ENCODE data around the gene DKK2.

Gene DKK2

DNA sequence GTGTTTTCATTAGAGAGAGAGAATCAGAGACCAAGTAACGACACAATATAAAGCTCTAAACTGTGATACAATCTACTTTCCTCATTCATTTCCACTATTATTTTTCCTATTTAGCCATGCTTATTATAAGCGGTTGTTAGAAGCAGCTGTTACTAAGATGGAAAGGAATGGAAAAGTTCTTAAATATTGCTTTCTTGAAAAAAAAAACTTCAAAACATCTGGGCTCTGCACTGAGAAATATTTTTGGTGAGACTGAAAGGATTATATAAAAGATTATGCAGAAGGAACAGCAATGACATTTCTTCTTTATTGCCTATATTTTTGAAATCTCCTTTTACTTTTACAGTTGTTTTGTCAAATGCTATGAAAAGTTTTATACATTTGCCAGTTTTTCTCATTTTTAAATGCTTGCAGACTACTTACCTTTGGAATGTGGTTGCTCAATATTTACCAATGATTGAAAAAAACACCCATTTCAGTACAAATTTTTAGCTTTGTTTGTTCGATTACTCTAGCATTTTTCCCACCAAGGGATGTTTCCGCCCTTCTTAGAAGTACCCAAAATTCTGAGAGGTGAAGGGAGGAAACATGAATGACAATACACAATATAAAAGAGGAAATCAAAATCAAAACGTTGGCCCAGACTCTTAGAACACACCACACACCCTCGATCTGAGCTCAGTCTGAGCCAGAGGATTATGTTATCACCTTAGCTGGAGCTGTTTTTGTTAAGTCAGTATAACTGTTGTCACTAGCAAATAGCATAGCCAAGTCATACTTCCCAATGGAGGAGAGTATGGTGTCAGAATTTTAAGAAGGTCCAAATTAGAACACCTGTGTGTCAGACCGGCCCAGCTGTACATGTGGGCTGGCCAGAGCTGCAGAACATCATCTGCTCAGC lies 18.4 kb downstream of the DKK2 start:
- DNase-seq (ENCODE audit: low read depth) = no peak

- no peak for DNase-seq (ENCODE audit: low read depth)
Measured at GRCh38 chr4:107011312-107011711, 24.8 kb downstream of the DKK2 start.

DNA sequence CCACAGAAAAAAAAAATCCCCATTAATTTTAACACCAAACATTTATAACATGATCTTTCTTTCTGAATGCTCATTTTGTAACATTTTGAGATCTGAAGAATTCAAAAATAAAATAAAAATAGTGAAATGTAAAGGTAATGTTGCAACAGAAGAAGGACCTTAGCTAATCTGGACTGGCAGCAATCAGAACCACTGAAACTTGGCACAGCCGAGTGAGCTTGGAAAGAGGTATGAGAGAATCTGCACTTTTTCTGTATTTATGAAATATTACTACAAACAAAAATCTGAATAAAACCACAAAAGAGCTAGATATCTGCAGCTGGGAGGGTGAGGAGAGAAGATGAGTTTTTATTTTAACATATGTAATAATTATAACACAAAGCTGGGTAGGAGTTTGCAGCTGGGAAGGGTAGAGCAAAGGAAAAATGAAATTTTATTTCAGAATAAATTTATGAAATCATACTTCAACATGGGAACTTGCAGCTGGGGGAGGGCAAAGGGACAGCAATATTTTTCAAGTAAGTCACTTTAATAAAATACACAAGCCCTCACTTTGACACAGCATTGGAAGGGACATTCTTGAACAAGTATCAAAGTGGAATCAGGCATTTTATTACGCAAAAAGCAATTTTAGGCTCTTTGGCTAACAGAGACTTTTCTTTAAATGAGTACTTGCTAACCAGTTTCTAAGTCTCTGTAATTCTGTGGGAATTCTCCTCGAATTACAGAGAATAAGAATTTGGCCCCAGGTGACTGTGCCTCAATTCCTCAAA lies 26.7 kb downstream of the DKK2 start:
- no peak for DNase-seq (ENCODE audit: low read depth)

DNA sequence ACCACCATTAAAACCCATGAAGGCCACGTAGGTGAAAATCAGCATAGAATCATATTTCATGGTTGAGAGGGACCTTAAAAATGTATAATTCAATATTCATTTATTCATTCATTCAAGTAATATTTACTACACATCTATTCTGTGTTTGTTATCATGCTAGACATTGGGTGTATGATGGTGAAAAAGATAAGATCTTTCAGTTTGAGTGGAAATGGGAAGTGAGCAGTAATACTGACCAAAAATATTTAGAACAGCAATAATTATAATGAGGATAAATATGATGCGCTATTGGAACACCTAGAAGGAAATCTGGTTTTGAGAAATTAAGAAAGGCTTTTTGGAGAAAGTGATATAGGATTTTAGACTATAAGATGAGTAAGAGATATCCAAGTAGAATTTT lies 28.0 kb downstream of the DKK2 start:
- DNase-seq (ENCODE audit: low read depth) = no peak

DNA sequence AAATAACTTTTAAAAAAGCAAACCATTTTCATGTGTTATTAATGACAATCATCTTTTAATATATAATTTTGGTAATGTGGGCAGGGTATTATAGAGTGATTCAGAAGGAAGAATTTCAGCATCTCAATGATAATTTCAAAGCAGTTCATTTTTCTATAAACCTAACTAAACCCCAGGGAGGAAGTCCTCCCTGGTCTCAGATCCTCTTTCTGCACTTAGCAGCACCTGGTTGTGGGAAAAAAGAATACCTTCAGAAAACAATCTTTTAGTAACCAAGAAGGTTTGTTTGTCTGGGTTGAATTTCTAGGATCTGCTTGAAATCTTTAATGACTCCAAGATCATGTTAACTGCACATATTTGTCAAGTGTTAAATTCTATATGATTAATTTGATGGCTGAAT lies 29.9 kb downstream of the DKK2 start:
- DNase-seq (ENCODE audit: low read depth) = no peak

- DNase-seq (ENCODE audit: low read depth) = no peak
Measured at GRCh38 chr4:106996490-106996889, 39.6 kb downstream of the DKK2 start.

DNA sequence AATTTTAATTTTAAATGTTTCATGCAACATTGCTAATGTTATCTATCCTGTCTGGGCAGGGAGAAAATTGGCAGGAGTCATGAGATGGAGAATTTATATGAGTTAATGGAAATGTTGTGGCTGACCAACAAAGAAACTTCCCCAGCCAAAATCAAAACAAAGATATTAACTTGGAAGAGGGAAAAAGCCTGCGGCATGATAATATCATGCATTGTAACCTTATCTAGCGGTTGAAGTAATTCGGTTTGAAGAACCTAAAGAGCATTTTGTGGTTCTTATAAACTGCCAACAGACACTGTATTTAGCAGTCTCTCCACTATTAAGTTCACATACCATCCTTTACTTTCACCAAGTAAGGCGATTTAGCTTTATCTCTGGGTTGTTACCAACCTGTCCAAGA lies 42.3 kb downstream of the DKK2 start:
- no peak for DNase-seq (ENCODE audit: low read depth)

DNA sequence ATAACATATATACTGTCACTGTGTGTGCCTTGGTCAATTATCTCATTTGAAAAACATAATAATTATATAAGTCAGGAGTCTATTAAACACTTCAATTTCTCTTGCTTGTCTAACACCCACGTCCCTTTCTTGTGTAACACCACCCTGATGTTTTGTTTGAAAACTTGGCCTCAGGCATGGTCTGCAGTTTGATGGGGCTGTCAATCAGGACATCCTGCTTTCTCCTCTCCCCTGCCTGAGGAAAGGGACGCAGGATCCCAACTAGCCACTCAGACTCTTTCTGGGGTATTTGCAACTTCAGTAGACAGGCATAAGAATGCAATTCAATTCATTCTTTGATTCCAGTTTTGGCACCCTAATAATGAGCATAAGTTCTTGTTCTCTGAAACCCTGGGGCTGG lies 48.8 kb downstream of the DKK2 start:
- DNase-seq (ENCODE audit: low read depth) = no peak

GRCh38 chr4:106986486-106986885 lies 49.6 kb downstream of the DKK2 start:
- no peak for DNase-seq (ENCODE audit: low read depth)

GRCh38 chr4:106985830-106986229 lies 50.3 kb downstream of the DKK2 start:
- DNase-seq (ENCODE audit: low read depth) = no peak

GRCh38 chr4:106982711-106983211 lies 53.4 kb downstream of the DKK2 start:
- no peak for DNase-seq (ENCODE audit: low read depth)

DNA sequence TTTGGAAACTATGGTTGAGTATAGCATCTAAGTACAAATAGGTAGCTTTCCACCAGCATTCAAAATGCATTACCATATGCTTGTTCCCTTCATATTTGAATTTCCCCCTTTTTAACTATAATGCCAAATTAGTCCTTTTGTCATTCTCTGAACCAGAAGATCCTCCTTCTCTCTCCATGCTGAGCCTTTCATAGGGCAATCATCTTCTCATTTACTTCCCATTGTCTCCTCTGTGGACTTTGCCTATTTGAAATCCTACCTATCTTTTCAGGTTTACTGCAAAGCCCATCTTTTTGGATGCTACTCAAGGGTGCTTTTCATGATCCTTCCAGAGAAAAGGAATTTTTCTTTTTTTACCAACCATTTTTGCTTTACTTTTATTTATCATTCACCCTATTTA lies 54.7 kb downstream of the DKK2 start:
- DNase-seq (ENCODE audit: low read depth) = no peak

DNA sequence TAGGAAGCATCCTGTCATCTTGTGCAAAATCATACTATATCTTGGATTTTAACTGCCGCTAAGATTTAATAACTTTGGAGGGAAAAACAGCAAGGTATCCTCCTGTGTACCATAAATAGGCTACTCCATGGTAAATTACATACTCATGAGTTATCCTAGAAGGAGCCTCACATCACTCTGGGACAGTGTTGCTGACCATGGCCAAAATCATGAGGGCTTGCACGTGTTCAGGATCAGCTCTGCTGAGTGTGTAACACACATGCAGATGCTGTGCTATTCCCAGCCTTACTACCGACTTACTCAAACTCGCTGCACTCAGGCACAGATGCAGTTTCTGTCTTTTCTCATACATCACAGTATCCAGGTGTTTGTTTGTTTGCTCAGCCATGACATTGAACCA lies 56.6 kb downstream of the DKK2 start:
- no peak for DNase-seq (ENCODE audit: low read depth)

GRCh38 chr4:106978046-106978774 lies 57.9 kb downstream of the DKK2 start:
- no peak for DNase-seq (ENCODE audit: low read depth)

DNA sequence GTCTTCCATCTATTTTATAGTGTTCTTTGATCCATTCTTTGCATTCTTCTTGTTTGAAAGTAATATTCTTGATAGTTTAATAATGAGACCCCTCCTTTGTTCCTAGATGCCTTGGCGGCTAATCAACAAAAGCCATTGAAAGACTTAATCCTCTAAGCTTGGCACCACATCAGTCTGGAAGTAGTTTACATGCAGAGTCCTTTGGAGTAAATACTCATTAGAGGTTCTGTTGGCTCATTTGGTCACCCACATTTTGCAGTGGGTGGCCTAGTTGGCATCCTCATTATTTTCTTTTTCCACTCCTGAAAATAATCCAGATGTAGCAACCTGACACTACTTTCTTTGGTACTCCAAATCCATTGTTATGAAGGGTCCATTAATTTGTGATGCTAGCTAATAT lies 64.5 kb downstream of the DKK2 start:
- DNase-seq (ENCODE audit: low read depth) = no peak

GRCh38 chr4:106967892-106968291 lies 68.2 kb downstream of the DKK2 start:
- no peak for DNase-seq (ENCODE audit: low read depth)

DNA sequence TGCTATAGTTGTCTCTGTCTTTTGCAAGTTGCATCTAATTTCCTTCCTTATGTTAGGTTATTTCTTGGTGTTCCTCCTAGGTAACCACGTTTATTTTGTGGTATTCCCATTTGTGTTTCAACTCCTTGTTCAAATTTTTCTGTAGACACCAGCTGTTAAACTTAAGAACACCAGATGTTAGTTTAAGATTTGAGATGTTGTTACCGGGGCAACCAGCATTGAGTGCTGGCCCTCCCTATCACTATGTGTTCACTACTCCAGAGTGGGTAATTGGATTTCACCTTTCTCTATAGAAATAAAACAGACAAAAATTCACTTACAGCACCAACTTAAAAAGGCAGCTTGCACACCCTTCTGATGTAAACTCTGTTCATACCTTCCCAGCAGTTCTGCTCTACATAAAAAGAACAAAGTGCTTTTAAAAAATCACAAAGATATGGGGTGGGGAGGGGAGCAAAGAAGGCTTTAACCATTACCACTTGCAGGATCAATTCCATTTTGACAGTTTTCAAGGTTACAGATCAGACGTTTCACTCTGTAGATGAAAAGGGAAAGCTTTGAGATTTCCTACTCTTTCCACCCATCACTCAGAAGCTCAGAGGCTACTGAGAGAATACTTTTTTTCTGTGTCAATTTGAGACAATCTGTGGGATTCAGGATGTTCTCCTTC lies 82.9 kb downstream of the DKK2 start:
- no peak for DNase-seq (ENCODE audit: low read depth)

- no peak for DNase-seq (ENCODE audit: low read depth)
Measured at GRCh38 chr4:106951891-106952290, 84.2 kb downstream of the DKK2 start.

DNA sequence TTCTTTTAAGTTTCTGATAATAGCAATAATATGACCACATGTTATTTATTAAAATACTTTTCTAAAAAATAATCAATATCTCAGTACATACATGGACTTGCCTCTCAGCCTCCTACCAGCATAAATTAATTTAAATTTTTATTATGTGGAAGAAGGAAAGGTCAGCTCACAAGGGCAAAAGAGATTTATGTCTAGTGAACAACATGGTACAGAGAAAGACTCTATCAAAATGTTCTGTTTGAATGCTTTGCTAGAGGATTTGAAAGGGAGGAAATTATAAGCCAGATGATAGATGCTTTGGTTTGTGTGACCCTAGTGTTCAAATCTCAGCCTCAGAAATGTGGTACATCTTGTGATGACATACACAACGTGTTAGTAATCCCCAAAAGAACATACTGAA lies 94.3 kb downstream of the DKK2 start:
- no peak for DNase-seq (ENCODE audit: low read depth)

DNA sequence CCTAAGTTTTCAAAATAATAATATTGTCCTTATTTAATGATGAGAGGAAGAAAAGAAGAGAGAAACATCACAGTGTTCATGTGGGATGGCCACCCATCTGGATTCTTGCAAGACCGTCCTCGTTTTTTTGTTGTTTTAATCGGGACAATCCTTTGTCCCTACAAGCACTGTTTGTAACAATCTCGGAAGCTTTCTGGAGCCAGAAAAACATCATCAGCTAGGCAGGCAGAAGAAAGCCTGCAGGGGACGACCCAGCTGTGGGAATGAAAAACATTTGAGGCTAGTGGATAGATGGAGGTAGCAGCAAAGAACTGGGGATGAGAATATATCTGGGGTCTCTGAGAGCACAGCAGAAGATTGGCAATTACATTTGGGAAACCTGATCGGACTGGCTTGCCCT lies 105.6 kb downstream of the DKK2 start:
- DNase-seq (ENCODE audit: low read depth) = no peak

DNA sequence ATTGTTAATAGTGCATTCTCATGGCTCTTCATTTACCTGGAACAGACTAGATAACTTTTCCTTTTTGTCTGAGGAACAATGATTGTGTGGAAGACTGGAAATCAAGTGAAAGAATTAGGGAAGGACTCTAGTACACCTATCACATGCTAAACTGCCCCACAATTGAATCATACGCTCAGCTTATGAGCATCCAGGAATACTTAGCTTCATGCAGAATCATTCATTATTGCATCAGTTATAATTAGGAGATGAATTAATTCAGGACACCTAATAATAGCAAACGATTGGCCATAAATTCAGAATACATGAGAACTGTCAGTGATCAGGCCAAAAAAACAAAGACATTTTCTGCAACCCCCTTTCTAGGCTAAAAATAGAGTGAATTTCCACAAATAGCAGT lies 106.9 kb downstream of the DKK2 start:
- DNase-seq (ENCODE audit: low read depth) = no peak

GRCh38 chr4:106914223-106914622 lies 121.9 kb downstream of the DKK2 start:
- DNase-seq (ENCODE audit: low read depth) = no peak

Data from stimulated activated CD8-positive, alpha-beta memory T cell treated with anti-CD3 and anti-CD28 coated beads, Interleukin-7, amount 100 ng/mL, for 24 hours (primary cell).